Upper lobe of left lung (tissue), 6 donors: ENCODE measurements around the gene SPEF1. TPM values are rescaled to one million over a fixed set of nuclear protein-coding genes. Genes with fewer than 3 reads are reported as not detected.

Source experiments
- ATAC-seq, 2 donors: fragments of 200-7000 bp; cut with Tn5 transposase; one replicate each; pipeline ENCODE4 v1.9.1; 2022; ENCODE audit warnings: mild to moderate bottlenecking in 2 of 2, moderate library complexity in 2 of 2; ENCODE audit not compliant: low FRiP score in 2 of 2
- DNase-seq, 2 donors: peaks; one replicate each; pipeline ENCODE4 v3.0.0-alpha.2; 2019 to 2020
- H3K27ac ChIP-seq, 4 donors: fragments of 200-600 bp; sonication (generic); one replicate each; pipeline ENCODE4 v1.5.1; 2016 to 2019
- H3K27me3 ChIP-seq, 4 donors: fragments of 200-600 bp; sonication (generic); one replicate each; pipeline ENCODE4 v1.5.1; 2017 to 2019
- H3K36me3 ChIP-seq, 4 donors: fragments of 200-600 bp; sonication (generic); one replicate each; pipeline ENCODE4 v1.5.1; 2016 to 2019
- H3K4me1 ChIP-seq, 4 donors: fragments of 200-600 bp; sonication (generic); one replicate each; pipeline ENCODE4 v1.5.1; 2018 to 2019
- H3K4me3 ChIP-seq, 4 donors: fragments of 200-600 bp; sonication (generic); one replicate each; pipeline ENCODE4 v1.5.1; 2017 to 2019; ENCODE audit warnings: mild to moderate bottlenecking in 2 of 4, moderate library complexity in 1 of 4
- H3K9me3 ChIP-seq, 4 donors: fragments of 200-600 bp; sonication (generic); one replicate each; pipeline ENCODE4 v1.5.1; 2018 to 2019
- EP300 ChIP-seq, 4 donors: sonication (generic); formaldehyde crosslinking; IDR thresholded peaks; one replicate each; pipeline ENCODE4 v1.5.1; 2017; ENCODE audit warnings: antibody characterized with exemption in 4 of 4, control low read depth in 2 of 4
- POLR2A ChIP-seq, 4 donors: fragments of 450-650 bp; IDR thresholded peaks; one replicate each; pipeline ENCODE4 v1.5.1; 2016 to 2017; ENCODE audit warnings: antibody characterized with exemption in 4 of 4, mild to moderate bottlenecking in 2 of 4
- POLR2AphosphoS5 ChIP-seq, 2 donors: sonication (generic); formaldehyde crosslinking; IDR thresholded peaks; one replicate each; pipeline ENCODE4 v1.5.1; 2017; ENCODE audit warnings: antibody characterized with exemption in 2 of 2
- WGBS, 2 donors: methylation state at CpG; one replicate each; pipeline ENCODE4 v1.1.5; 2017 to 2018; 5-methylcytosine and 5-hydroxymethylcytosine counted together
- total RNA-seq, 6 donors: library from RNA; depleted of rRNA in 4 of 6; stranded (reverse); fragments of >200 nt in 4 of 6; gene quantifications; one replicate each; pipeline versions ENCODE4 v1.1.0 to v1.2.1, GENCODE V29; 2016 to 2021
- TF ChIP-seq, protein P1 (sequence below), 6 experiments: fragments of 450-650 bp in 4 of 6; fragments of 200-600 bp in 2 of 6; sonication (generic) in 2 of 6; IDR thresholded peaks; one replicate each; pipeline ENCODE4 v1.5.1; 2016 to 2019; ENCODE audit warnings: antibody characterized with exemption in 6 of 6
- donor health status: DM: no; HTN: no; CAD: no; lungs with moderate emphysema.
- donor health status: DM: no; HTN: yes; CAD: no; lungs with severe emphysema.

The SPEF1 gene
- total RNA-seq, 6 donors from 2014 or later = 0.34 to 15.1 (median 5.4) TPM

DNA sequence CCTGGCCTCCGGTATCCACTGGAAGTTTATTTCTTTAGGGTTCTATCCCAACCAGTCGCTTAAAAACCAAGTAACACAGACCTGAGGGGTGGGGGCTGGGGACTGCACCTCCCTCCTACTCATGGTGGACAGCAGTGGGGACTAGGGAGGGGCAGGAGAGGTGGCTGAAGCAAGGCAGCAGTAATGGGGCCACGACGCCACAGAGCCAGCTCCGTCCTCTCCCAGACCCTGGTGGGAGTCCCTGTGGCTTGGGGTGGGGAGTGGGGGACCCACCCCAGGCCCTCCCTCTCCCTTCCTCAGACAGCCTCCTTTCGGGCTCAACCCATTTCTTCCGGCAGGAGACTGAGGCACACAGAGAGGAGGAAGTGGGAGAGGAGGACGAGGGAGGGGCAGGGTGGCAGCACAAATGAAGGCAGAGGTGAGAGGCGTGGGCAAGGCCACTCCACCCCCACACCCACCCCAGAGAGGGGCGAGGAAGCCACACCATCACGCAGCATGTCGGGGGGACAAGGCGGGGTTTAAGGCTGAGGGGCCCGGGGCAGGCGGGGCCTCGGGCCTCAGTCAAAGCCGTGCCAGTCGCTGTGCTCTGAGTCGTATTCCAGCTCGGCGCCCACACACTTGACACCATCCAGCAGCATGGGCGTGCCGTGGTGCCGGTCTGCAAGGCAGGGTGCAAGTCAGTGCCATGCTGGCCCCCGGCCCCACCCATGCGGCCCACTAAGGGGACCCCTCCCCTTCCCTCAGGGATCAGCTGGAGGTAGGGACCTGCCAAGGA, 27.6 kb downstream of the SPEF1 start:
- Histone ChIP-seq H3K27ac (peak overlapping the region in 2 of 4 donors; percentile 34 to 38), H3K4me1 (peaks cover 6 to 45% (median 12%) of the 10 kb centered on the region in 4 donors), H3K27me3 (no peaks in the 10 kb centered on the region), H3K4me3 (no peak overlapping the region), H3K36me3 (peaks cover 0 to 35% (median 21%) of the 10 kb centered on the region in 4 donors), H3K9me3 (no peaks in the 10 kb centered on the region)
- TF ChIP-seq, protein P1, sequence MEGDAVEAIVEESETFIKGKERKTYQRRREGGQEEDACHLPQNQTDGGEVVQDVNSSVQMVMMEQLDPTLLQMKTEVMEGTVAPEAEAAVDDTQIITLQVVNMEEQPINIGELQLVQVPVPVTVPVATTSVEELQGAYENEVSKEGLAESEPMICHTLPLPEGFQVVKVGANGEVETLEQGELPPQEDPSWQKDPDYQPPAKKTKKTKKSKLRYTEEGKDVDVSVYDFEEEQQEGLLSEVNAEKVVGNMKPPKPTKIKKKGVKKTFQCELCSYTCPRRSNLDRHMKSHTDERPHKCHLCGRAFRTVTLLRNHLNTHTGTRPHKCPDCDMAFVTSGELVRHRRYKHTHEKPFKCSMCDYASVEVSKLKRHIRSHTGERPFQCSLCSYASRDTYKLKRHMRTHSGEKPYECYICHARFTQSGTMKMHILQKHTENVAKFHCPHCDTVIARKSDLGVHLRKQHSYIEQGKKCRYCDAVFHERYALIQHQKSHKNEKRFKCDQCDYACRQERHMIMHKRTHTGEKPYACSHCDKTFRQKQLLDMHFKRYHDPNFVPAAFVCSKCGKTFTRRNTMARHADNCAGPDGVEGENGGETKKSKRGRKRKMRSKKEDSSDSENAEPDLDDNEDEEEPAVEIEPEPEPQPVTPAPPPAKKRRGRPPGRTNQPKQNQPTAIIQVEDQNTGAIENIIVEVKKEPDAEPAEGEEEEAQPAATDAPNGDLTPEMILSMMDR (IDR thresholded peaks at IDR 0.05) = no peak
- TF ChIP-seq POLR2AphosphoS5 (IDR thresholded peaks at IDR 0.05) (no peak), EP300 (IDR thresholded peaks at IDR 0.05) (no peak)
- WGBS, 2 donors = 70 to 82% methylated on average over 18 to 21 of the region's 26 CpGs
- ATAC-seq (peak in 1 of 2 donors; percentile 5), DNase-seq (peak in 1 of 2 donors; percentile 83)

DNA sequence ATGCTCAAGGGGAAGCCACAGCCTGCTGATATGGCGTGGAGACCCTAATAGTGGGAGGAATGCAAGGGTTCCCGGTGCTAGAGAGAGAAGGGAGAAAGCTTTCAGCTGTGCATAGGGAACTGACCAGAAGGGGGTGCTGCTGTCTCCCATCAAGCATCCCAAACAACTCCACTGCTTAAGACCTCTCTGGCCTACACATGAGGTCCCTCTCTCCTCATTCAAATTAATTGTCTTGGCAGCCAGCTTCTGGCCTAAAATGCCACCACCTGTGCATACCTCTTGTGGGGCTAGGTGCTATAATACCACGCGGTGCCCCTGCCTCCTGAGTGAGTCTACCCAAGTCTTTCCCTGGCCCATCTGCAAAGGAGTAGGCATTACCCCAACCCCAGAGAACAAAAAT, 28.1 kb downstream of the SPEF1 start:
- H3K36me3 ChIP-seq = peaks cover 0 to 41% (median 23%) of the 10 kb centered on the region in 4 donors
- TF ChIP-seq, protein P1 (IDR thresholded peaks at IDR 0.05) = peak; percentile 68 to 81 (median 74)
- TF ChIP-seq EP300 (IDR thresholded peaks at IDR 0.05) = no peak
- peak in 1 of 2 donors; percentile 67 for DNase-seq
- 52% methylated on average over 4 of the region's 4 CpGs for WGBS, 2 donors
- peak; percentile 73 to 83 for ATAC-seq
- H3K4me1 ChIP-seq = peaks cover 6 to 45% (median 12%) of the 10 kb centered on the region in 4 donors
- no peaks in the 10 kb centered on the region for H3K27me3 ChIP-seq
- H3K4me3 ChIP-seq = no peak overlapping the region
- no peaks in the 10 kb centered on the region for H3K9me3 ChIP-seq
- peak overlapping the region in 1 of 4 donors; percentile 34 for H3K27ac ChIP-seq

DNA sequence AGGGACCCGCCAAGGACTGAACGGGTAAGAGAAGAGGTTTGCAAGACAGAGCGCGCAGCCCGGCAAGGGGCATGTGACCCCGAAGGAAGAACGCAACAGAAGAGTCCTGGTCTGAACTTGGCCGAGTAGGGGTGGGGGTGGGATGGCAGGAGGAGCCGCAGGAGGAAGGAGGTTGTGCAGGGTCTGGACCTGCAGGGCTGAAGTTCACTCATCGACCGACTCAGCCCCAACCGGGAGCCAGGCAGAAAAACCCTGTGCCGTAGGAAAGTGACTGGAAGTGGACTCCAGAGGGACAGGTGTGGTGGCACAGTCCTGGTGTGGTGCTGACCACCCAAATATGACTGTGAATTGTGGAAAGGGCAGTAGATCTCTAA, 28.9 kb downstream of the SPEF1 start:
- Histone ChIP-seq H3K4me3 (peak overlapping the region in 3 of 4 donors; percentile 41 to 49 (median 48)), H3K9me3 (no peaks in the 10 kb centered on the region), H3K36me3 (peaks cover 0 to 48% (median 23%) of the 10 kb centered on the region in 4 donors), H3K27ac (no peak overlapping the region), H3K4me1 (peaks cover 6 to 45% (median 12%) of the 10 kb centered on the region in 4 donors), H3K27me3 (no peaks in the 10 kb centered on the region)
- 55 to 65% methylated on average over 10 to 13 of the region's 13 CpGs for WGBS, 2 donors
- DNase-seq (no peak), ATAC-seq (peak in 1 of 2 donors; percentile 1)
- TF ChIP-seq POLR2AphosphoS5 (IDR thresholded peaks at IDR 0.05) (no peak), EP300 (IDR thresholded peaks at IDR 0.05) (no peak), POLR2A (IDR thresholded peaks at IDR 0.05) (no peak)
- TF ChIP-seq, protein P1 (IDR thresholded peaks at IDR 0.05) = no peak

DNA sequence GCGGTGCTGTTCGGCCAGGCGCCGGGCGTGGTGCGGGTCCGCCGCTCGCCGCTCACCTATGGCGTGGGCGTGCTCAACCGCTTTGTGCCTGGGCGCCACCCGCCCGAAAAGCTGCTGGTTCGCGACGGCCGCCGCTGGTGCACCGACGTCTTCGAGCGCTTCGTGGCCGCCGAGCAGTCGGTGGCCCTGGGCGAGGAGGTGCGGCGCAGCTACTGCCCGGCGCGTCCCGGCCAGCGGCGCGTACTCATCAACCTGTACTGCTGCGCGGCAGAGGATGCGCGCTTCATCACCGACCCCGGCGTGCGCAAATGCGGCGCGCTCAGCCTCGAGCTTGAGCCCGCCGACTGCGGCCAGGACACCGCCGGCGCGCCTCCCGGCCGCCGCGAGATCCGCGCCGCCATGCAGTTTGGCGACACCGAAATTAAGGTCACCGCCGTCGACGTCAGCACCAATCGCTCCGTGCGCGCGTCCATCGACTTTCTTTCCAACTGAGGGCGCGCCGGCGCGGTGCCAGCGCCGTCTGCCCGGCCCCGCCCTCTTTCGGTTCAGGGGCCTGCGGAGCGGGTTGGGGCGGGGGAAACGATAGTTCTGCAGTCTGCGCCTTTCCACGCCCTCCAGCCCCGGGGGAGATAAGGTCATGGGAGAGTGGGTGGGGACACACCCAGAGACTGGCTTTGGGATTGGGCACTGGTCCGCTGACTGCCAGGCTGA, 29.4 kb downstream of the SPEF1 start:
- Histone ChIP-seq H3K4me1 (peaks cover 6 to 45% (median 12%) of the 10 kb centered on the region in 4 donors), H3K27ac (no peak overlapping the region), H3K9me3 (no peaks in the 10 kb centered on the region), H3K4me3 (peak overlapping the region in 3 of 4 donors; percentile 41 to 49 (median 48)), H3K27me3 (no peaks in the 10 kb centered on the region), H3K36me3 (peaks cover 0 to 53% (median 23%) of the 10 kb centered on the region in 4 donors)
- WGBS, 2 donors = 39 to 76% methylated on average over 11 to 33 of the region's 95 CpGs
- peak; percentile 17 to 60 for ATAC-seq
- TF ChIP-seq POLR2AphosphoS5 (IDR thresholded peaks at IDR 0.05) = no peak
- TF ChIP-seq, protein P1 (IDR thresholded peaks at IDR 0.05) = no peak
- TF ChIP-seq POLR2A (IDR thresholded peaks at IDR 0.05) = no peak
- no peak for TF ChIP-seq EP300 (IDR thresholded peaks at IDR 0.05)
- DNase-seq = peak; percentile 49 to 91
